HG03558 (cell line): ENCODE measurements around the gene CCDC146.
A peak's percentile ranks its signal among the peaks of the same experiment; 100 is the strongest.
"Not testable (repeated sequence)": the region's sequence is repeated elsewhere in the genome, so short reads cannot be mapped to it uniquely, and the experiment has no call there.

Experiments
- ATAC-seq: cut with Tn5 transposase; IDR thresholded peaks from one replicate; pipeline ENCODE4 v1.9.1; 2021; ENCODE audit warnings: moderate number of reproducible peaks; ENCODE audit not compliant: unreplicated experiment; ENCODE audit errors: extremely low read depth

The CCDC146 gene, protein sequence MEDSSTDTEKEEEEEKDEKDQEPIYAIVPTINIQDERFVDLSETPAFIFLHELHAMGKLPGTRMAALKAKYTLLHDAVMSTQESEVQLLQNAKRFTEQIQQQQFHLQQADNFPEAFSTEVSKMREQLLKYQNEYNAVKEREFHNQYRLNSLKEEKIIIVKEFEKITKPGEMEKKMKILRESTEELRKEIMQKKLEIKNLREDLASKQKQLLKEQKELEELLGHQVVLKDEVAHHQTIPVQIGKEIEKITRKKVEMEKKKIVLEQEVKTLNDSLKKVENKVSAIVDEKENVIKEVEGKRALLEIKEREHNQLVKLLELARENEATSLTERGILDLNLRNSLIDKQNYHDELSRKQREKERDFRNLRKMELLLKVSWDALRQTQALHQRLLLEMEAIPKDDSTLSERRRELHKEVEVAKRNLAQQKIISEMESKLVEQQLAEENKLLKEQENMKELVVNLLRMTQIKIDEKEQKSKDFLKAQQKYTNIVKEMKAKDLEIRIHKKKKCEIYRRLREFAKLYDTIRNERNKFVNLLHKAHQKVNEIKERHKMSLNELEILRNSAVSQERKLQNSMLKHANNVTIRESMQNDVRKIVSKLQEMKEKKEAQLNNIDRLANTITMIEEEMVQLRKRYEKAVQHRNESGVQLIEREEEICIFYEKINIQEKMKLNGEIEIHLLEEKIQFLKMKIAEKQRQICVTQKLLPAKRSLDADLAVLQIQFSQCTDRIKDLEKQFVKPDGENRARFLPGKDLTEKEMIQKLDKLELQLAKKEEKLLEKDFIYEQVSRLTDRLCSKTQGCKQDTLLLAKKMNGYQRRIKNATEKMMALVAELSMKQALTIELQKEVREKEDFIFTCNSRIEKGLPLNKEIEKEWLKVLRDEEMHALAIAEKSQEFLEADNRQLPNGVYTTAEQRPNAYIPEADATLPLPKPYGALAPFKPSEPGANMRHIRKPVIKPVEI

DNA sequence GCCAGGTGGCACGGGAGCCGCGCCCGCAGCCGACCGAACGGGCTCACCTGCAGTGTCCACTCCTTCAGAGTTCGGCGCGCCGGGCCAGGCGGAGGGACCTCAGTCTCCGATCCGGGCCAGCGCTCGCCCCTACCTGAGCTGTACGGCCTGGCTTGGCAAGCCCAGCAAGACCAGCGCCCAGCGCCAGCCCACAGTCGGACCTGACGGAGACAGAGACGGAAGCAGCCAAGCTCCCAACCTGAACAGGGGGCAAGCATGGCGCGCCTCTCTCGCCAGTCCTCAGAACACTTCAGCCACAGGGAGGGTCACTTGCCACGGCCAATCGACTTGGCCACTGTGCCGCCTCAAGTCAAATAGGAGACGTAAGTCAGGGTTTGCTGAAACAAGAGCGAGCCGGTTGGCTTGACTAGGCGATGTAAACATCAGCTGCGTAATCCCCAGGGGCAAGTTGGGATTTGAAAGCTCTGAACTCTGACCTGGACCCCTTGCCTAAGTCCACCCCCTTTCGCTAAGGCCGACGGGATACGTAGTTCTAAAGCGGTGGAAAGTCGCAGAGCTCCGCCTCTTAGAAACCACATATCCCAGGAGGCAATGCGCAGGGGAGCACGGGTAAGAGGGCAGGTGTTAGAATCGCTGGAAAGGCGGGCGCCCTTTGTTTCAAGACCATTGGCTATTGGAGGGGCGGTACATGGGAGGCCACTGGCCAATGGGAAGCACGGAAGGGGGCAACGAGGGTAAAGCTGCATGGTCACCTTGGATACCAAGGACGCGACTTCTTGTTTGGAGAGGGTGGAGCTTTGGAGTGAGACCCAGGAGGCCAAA, at the start of gene CCDC146:
Gene CCDC146, plus strand, starts transcription at position 756 of the 822 bp plus-strand sequence. CDS start 45,054 bp downstream, outside the sequence.
- peak; percentile 92 for ATAC-seq

DNA sequence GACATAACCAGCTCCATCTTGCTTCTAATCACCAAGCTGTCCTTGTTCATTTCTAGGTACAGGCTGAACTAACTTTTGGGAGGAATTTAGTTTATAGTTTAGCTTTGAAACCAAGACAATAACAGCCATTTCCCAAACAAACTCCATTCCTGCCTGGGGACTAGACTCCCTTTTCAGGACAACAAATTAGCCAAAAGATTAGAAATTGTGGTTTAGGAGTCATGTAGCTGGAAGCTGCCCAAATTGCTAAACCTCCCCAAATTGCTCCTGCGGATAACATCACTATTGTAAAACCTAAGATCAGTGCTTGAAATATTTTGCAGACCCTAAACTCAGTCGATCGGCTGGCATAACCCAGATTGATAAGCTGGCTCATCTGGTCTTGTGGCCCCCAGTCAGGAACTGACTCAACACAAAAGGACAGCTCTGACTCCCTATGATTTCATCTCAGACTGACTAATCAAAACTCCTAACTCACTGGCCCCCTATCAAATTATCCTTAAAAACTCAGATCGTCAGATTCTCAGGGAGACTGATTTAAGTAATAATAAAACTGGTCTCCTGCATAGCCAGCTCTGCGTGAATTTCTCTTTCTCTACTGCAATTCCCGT, 47.5 kb upstream of the CCDC146 start:
- not testable (repeated sequence) for ATAC-seq

DNA sequence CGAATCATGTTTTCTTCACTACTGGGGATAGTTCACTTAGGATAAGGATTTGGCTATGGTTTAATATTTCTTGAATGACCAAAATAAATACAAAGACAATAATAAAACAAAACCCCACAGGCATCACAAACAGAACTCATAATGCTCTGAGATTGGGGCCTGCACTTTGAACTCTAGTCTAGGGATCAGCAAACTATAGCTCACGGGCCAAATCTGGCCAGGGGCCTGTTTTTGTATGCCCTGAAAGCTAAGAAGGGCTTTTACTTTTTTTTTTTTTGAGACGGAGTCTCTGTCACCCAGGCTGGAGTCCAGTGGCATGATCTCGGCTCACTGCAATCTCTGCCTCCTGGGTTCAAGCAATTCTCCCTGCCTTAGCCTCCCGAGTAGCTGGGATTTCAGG, 45.4 kb upstream of the CCDC146 start:
- ATAC-seq = not testable (repeated sequence)

DNA sequence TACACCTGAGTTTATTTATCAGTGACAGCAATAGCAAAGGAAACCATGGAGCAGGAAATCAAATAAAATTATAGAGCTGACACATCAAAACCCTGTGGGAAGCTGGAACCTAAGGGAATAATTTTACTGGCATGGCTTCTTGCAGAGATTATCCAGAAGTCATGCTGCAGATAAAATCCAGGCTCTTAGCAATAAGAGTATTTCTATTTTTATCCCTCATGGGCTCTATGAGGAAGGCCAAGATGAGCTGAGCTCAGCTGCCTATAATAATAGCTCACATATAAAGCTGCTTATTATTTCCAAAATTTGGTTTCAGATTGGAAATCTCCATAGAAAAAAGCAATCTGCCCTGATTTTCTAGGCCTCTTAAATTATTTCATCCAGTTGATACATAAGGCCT, 43.3 kb upstream of the CCDC146 start:
- not testable (repeated sequence) for ATAC-seq

DNA sequence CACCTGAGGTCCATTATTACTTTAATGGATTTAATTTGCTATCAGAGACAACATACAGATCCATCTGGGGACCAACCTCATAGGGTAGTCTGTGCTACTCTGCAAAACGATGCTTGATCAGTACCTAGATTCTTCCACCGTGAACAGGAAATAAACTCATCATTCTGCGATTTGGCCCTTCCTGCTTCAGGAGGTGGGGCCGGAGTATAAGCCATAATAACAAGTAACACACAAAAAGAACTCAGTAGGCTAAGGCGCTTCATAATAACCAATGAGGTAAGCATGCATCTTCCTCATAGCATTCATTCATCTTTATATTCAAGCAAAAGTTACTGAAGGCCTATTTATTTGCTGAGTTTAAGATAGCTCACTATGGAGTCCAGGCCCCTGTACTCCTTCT, 42.8 kb upstream of the CCDC146 start:
- ATAC-seq = not testable (repeated sequence)

DNA sequence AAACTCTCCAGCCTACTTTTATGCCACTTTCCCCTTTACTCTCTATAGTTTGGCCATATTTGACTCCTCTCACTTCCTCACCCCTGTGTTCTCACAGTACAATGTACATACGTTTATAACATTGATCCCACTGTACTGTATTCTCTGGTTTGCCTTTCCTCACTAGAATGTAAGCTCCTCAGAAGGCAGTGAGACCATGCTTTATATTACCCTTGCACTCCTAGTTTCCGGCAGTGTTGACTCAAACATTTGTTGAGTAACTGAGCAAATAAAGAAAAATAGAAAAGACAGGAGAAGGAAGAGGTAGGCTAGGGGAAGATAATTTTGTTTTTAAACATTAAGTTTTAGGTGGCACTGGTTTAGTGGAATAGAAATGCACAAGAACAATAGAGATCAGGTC, 42.2 kb upstream of the CCDC146 start:
- not testable (repeated sequence) for ATAC-seq

DNA sequence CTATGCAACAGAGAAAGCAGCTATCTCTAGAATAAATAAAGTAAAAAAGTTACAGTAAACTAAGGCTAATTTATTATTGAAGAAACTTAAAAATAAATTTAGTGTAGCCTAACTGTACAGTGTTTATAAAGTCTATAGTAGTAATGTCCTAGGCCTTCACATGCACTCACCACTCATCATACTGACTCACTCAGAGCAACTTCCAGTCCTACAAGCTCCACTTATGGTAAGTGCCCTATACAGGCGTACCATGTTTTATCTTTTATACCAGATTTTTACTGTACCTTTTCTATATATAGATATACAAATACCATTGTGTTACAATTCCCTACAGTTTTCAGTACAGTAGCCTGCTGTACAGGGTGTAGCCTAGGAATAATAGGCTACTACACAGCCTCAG, 40.2 kb upstream of the CCDC146 start:
- ATAC-seq = not testable (repeated sequence)

DNA sequence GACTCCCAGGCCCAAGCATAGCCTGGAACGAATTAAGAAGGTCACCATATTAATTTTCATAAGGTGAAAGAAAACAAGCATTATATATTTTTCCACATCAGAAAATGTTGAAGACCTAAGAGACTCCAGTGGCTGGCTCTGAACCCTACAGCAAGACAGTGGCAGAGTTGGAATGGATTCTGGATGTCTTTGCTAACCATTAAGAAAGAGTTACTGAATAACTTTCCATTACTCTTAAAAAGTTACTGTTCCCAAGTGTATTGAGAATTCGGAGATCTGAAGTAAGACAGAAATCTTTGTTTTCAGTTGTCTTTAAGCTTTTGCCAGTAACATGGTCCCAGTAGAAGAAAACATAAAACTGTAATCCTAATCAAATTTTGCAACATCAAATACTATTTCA, 30.1 kb upstream of the CCDC146 start:
- not testable (repeated sequence) for ATAC-seq

DNA sequence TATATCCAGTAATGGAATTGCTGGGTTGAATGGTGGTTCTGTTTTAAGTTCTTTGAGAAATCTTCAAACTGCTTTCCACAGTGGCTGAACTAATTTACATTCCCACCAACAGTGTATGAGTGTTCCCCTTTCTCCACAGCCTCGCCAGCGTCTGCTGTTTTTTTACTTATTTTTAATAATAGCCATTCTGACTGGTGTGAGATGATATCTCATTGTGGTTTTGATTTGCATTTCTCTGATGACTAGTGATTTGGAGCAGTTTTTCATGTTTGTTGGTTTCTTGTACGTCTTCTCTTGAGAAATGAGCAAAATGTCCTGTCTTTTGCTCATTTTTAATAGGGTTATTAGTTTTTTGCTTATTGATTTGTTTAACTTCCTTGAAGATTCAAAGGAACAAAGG, 21.9 kb upstream of the CCDC146 start:
- not testable (repeated sequence) for ATAC-seq

DNA sequence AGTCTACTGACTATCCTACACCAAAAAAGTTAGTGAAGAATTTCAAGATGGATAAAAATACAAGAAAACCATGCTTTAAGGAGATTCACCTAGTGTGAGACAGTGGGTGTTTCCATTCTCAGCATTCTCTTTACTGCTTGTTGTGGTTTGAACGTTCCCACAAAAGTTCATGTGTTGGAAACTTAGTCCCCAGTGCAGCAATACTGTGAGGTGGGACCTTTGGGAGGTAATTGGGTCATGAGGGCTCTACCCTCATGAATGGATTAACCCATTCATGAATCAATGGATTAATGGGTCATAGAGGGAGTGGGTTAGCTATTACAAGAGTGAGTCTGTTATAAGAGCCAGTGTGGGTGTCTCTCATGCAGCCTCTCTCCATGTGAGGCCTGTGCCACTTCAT, 21.2 kb upstream of the CCDC146 start:
- not testable (repeated sequence) for ATAC-seq

DNA sequence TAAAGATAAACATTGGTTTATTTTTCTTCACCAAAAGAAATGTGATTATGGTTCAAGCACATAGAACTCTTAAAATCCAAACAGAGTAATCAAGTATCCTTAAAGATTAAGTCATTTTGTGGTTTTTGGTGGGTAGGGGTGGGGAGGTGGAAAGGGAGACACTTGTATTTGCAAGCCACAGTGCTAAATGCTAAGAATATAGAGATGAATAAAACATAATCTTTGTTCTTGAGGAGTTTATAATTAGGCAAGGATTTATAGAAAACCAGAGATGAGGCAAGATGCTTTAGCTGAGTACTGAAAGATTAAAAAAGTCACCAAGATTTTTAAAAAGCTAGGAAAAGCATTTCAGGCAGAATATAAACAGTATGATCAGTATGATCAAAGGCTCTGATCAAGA, 19.7 kb upstream of the CCDC146 start:
- not testable (repeated sequence) for ATAC-seq

DNA sequence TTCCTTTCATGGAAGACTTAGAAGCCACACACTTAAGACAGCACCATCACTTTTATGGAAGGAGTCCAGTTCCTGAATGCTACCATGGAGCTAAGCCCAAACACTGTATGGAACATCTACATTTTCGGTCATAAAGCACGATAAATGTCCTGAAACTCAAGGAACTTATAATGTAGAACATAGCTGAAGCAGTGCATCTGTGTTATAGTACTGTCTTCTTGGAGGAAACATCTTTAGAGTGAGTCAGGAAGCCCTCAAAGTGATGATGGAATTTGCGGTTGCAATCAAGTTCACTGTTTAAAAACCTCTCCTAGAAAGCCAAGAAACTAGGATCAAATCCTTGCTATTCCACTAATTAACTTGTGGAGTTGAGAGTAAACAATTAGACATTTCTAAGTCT, 16.5 kb upstream of the CCDC146 start:
- not testable (repeated sequence) for ATAC-seq

DNA sequence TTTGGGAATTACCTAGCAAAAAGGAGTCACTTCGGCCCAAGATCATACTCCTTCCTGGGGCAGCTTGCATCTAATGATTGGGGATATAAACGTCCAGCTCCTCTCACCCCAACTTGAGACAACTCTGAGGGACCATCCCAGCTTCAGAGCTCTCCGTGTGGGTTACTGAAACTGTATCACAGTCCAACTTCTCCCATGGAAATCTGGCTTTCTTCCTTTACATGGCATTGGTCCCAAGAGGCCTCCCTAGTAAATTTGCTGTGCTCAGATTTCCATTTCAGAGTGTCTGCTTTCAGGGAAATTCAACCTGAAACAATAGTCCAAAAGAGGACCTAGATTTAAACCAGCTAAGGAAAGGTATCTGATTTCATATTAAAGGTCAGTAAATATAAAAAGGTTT, 14.8 kb upstream of the CCDC146 start:
- not testable (repeated sequence) for ATAC-seq

DNA sequence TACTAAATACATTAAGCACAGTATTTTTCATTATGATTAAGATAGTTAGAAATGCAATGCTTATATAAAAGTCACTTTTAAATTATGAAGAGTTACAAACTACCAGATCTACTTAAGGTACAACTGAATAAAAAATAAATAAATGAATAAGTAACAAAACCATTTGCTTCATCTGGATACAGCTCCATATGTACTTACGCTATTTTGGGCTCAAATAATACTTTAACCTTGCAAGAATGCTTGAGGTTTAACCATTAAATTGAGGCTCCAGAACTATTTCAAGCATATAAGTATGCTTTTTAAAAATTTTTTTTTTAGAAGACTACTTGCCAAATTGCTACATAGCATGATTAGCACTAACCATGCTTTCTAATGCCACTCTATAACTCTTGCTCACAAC, 14.1 kb upstream of the CCDC146 start:
- ATAC-seq = not testable (repeated sequence)

DNA sequence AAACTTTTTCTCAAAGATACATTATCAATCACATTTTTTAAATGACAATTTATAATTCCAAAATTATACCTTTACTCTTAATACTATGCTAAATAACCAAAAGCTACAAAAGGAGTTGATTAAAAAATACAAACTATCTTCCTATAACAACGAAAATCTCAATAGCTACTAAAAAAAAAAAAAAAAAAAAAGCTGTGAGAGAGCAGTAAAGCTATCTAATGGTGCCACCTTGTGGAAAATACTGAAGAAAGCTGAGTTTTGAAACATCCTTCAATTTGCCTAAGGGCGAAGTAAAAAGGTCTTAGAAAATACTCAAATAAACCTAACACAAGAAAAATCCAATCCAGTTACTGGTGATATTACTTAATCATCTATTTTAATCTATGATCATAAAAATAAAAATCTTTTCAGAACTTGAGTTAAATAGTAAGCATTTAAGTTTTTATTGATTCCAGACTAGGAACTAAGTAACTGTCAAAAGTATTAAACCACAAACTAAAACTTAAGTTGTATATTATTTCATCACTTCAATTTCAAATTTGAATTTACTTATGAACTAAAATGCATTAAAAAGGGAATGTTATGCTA, 9.6 kb upstream of the CCDC146 start:
- not testable (repeated sequence) for ATAC-seq

DNA sequence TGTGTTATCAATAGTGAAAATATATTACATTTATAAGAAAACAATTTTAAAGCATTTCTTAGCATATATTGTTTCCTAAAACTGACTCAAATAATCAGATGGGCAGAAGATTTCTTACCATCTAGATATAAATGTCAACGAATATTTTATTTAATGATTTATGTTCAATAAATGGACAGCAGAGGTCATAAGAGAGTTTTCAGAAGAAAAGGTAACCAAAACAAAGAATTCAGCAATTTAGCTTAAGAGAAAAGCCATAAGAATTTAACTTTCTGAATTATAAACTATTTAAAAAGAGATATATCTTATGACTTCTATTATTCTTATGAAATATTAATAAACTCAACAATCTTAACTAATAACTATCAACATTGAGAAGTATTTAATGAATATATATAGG, 3.1 kb downstream of the CCDC146 start:
- not testable (repeated sequence) for ATAC-seq

DNA sequence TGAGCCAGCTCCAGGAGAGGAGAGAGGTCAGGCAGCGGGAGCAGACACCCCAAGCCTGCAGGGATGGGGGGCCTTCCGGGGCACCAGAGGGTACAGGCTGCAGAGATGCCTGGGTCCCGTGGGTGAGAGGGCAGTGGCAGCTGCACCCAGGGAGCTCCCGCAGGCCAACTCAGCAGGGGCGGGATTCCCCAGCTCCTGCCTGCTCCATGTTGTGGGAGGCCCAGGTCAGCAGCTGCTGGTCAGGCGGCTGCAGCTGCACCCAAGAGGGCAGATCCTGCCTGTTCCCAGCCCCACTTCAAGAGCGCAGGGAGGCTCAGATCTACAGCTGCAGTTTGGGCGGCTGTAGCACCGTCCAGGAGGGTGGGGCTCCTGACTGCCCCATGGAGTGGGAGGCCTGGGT, 4.6 kb downstream of the CCDC146 start:
- not testable (repeated sequence) for ATAC-seq

DNA sequence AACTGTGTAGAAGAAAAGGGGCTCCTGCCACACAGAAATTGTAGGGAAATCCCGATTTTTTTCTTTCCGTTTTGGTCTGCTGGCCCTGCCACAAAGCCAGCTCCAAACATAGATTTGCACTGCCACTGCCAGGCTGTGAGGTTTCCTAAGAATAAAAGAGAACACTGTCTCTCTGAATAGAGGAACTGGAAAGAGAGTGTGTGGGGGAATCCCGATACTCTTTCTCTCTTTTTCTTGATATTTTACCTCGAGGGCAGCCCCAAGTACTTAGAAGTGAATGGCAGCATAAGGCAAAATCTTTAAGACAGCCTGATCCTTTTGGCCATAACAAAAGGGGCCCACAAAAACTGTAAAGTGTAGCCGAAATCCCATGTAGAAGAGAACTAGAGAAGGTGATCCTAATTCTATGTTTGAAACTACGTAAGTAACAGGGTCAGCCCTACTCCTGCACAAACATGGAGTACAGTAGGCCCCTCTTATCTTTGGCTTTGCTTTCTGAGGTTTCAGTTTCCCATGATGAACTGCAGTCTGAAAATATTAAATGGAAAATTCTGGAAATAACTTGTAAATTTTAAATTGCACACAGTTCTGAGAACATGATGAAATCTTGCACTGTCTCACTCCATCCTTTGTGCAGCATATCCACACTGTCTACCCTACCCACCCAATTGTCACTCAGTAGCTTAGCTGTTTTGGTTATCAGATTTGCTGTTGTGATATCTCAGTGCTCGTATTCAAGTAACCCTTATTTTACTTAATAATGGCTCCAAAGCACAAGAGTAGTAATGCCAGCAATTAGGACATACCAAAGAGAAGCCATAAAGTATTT, 6.4 kb downstream of the CCDC146 start:
- ATAC-seq = not testable (repeated sequence)
